H1 (cell line): ENCODE results near the gene EWSR1. TPM values are rescaled to one million over a fixed set of nuclear protein-coding genes. Genes with fewer than 3 reads are reported as not detected.
A peak's percentile ranks its signal among the peaks of the same experiment; 100 is the strongest.
"Not testable (repeated sequence)": the region's sequence is repeated elsewhere in the genome, so short reads cannot be mapped to it uniquely, and the experiment has no call there.

ENCODE experiments used
- CTCF ChIA-PET: fragments of 300-600 bp; sonication (Branson Sonifier 250); formaldehyde crosslinking; loops from one replicate; lab custom pipeline; 2021; ENCODE audit not compliant: partially characterized antibody; lab: Charles Lee
- POLR2A ChIA-PET: fragments of 300-600 bp; sonication (Branson Sonifier 250); formaldehyde crosslinking; loops from one replicate; lab custom pipeline; 2021; ENCODE audit warnings: inconsistent platforms; ENCODE audit not compliant: partially characterized antibody; lab: Charles Lee
- DNase-seq, 2 experiments: peaks; one replicate each; pipeline versions ENCODE4 v3.0.0 to v3.0.0-alpha.2; 2010 to 2022; ENCODE audit warnings: low spot score in 2 of 2, low read depth in 1 of 2, mixed read lengths in 1 of 2
- FAIRE-seq: peaks from 2 replicates; lab custom pipeline; 2011; peaks lifted over from hg19 to GRCh38; lab: Jason Lieb, UNC
- H2AFZ ChIP-seq: 2 replicates; pipeline ENCODE4 v1.8.1; 2012; ENCODE audit warnings: low read length, inconsistent platforms
- H2AK5ac ChIP-seq: 2 replicates; pipeline ENCODE4 v1.6.1; 2013; ENCODE audit warnings: low read depth, low read length
- H2BK120ac ChIP-seq: replicated peaks from 2 replicates; pipeline ENCODE3; 2013; ENCODE audit warnings: low read depth, low read length, inconsistent platforms
- H2BK12ac ChIP-seq: 2 replicates; pipeline ENCODE4 v1.6.1; 2013; ENCODE audit warnings: low read depth, low read length
- H2BK15ac ChIP-seq: 2 replicates; pipeline ENCODE4 v1.6.1; 2013; ENCODE audit warnings: low read length
- H2BK20ac ChIP-seq: 2 replicates; pipeline ENCODE4 v1.6.1; 2013; ENCODE audit warnings: low read length
- H2BK5ac ChIP-seq: 2 replicates; pipeline ENCODE4 v1.6.1; 2013; ENCODE audit warnings: low read depth, low read length
- H3K14ac ChIP-seq: 2 replicates; pipeline ENCODE4 v1.6.1; 2013; ENCODE audit warnings: inconsistent platforms; ENCODE audit not compliant: insufficient read length
- H3K18ac ChIP-seq: 2 replicates; pipeline ENCODE4 v1.6.1; 2013; ENCODE audit warnings: low read length; ENCODE audit errors: extremely low read depth
- H3K23ac ChIP-seq: 2 replicates; pipeline ENCODE4 v1.6.1; 2013; ENCODE audit warnings: inconsistent platforms; ENCODE audit not compliant: insufficient read length
- H3K23me2 ChIP-seq: 2 replicates; pipeline ENCODE4 v1.6.1; 2013; ENCODE audit warnings: low read depth, low read length
- H3K27ac ChIP-seq: 2 replicates; pipeline ENCODE4 v1.6.1; 2011; ENCODE audit warnings: low read depth, low read length, inconsistent platforms
- H3K27me3 ChIP-seq, 4 experiments: replicated peaks in 1 of 4; 1 replicate in 1 of 4; 2 replicates in 3 of 4; pipeline versions ENCODE4 v1.6.1 to v1.8.1; 2011 to 2013; ENCODE audit warnings: low read length in 3 of 4, mild to moderate bottlenecking in 3 of 4, inconsistent platforms in 2 of 4, mixed read lengths in 2 of 4, moderate library complexity in 1 of 4; ENCODE audit not compliant: control insufficient read depth in 3 of 4, insufficient read depth in 3 of 4; ENCODE audit errors: extremely low read depth in 1 of 4
- H3K36me3 ChIP-seq, 4 experiments: 2 replicates each; pipeline versions ENCODE4 v1.6.1 to v1.8.1; 2011 to 2013; ENCODE audit warnings: mild to moderate bottlenecking in 4 of 4, low read length in 3 of 4, moderate library complexity in 2 of 4, control low read depth in 1 of 4, inconsistent platforms in 1 of 4; ENCODE audit not compliant: insufficient read depth in 4 of 4, control insufficient read depth in 2 of 4
- H3K4ac ChIP-seq: replicated peaks from 2 replicates; pipeline ENCODE3; 2013; ENCODE audit warnings: low read length, low read depth, mixed read lengths, inconsistent platforms; ENCODE audit not compliant: insufficient read length
- H3K4me1 ChIP-seq, 4 experiments: replicated peaks in 1 of 4; 1 replicate in 1 of 4; 2 replicates in 3 of 4; pipeline versions ENCODE4 v1.6.1 to v1.8.1; 2011 to 2013; ENCODE audit warnings: low read length in 3 of 4, inconsistent platforms in 2 of 4, mixed read lengths in 1 of 4; ENCODE audit not compliant: insufficient read depth in 4 of 4, control insufficient read depth in 3 of 4
- H3K4me2 ChIP-seq, 2 experiments: 2 replicates each; pipeline versions ENCODE4 v1.6.1 to v1.8.1; 2011 to 2013; ENCODE audit warnings: low read depth in 2 of 2, low read length in 2 of 2, control low read depth in 1 of 2, inconsistent platforms in 1 of 2, mild to moderate bottlenecking in 1 of 2; ENCODE audit not compliant: insufficient read depth in 1 of 2
- H3K4me3 ChIP-seq, 4 experiments: fragments of 200-600, 300-600 bp in 1 of 4; sonication (generic), shearing (Covaris generic), sonication (Bioruptor Twin) in 1 of 4; 2 replicates each; pipeline versions ENCODE4 v1.5.1 to v1.8.1; 2011 to 2016; ENCODE audit warnings: low read length in 4 of 4, low read depth in 3 of 4, control low read depth in 2 of 4, inconsistent platforms in 2 of 4, mild to moderate bottlenecking in 2 of 4, mixed read lengths in 1 of 4, moderate library complexity in 1 of 4; ENCODE audit not compliant: insufficient read depth in 2 of 4; ENCODE audit errors: extremely low read depth in 1 of 4
- H3K56ac ChIP-seq: replicated peaks from 2 replicates; pipeline ENCODE3; 2013; ENCODE audit warnings: low read depth, mild to moderate bottlenecking, mixed read lengths, low read length, inconsistent platforms; ENCODE audit not compliant: insufficient read length
- H3K79me1 ChIP-seq: 2 replicates; pipeline ENCODE4 v1.6.1; 2013; ENCODE audit warnings: low read depth, low read length, control low read depth
- H3K79me2 ChIP-seq, 2 experiments: 2 replicates each; pipeline versions ENCODE4 v1.6.1 to v1.8.1; 2012 to 2013; ENCODE audit warnings: low read length in 2 of 2, mild to moderate bottlenecking in 2 of 2, inconsistent platforms in 1 of 2; ENCODE audit not compliant: insufficient read depth in 2 of 2, control insufficient read depth in 1 of 2
- H3K9ac ChIP-seq, 4 experiments: replicated peaks in 1 of 4; 1 replicate in 1 of 4; 2 replicates in 3 of 4; pipeline versions ENCODE4 v1.6.1 to v1.8.1; 2011 to 2013; ENCODE audit warnings: low read depth in 3 of 4, low read length in 3 of 4, control low read depth in 2 of 4, mild to moderate bottlenecking in 2 of 4, moderate library complexity in 2 of 4, inconsistent platforms in 1 of 4; ENCODE audit errors: extremely low read depth in 1 of 4
- H3K9me3 ChIP-seq, 2 experiments: 2 replicates each; pipeline versions ENCODE4 v1.6.1 to v1.8.1; 2012 to 2013; ENCODE audit warnings: mild to moderate bottlenecking in 2 of 2, moderate library complexity in 2 of 2, control low read depth in 1 of 2, inconsistent platforms in 1 of 2, low read depth in 1 of 2, low read length in 1 of 2, mixed read lengths in 1 of 2; ENCODE audit not compliant: insufficient read depth in 2 of 2
- H4K20me1 ChIP-seq, 2 experiments: replicated peaks in 1 of 2; 2 replicates each; pipeline versions ENCODE3 to v1.8.1; 2011 to 2013; ENCODE audit warnings: inconsistent platforms in 2 of 2, low read length in 2 of 2, mild to moderate bottlenecking in 1 of 2; ENCODE audit not compliant: insufficient read depth in 2 of 2, control insufficient read depth in 1 of 2
- H4K5ac ChIP-seq: 2 replicates; pipeline ENCODE4 v1.6.1; 2013; ENCODE audit warnings: low read length, low read depth, mixed read lengths, inconsistent platforms; ENCODE audit not compliant: insufficient read length
- H4K8ac ChIP-seq: 2 replicates; pipeline ENCODE4 v1.8.0; 2013; ENCODE audit warnings: mild to moderate bottlenecking, moderate library complexity, low read length, inconsistent platforms; ENCODE audit not compliant: insufficient read depth; ENCODE audit errors: extremely low read depth
- H4K91ac ChIP-seq: replicated peaks from 2 replicates; pipeline ENCODE3; 2013; ENCODE audit warnings: low read length, mixed read lengths, inconsistent platforms; ENCODE audit not compliant: insufficient read length
- KDM1A ChIP-seq: fragments of 200-600, 300-600 bp; sonication (generic); IDR thresholded peaks from 2 replicates; pipeline ENCODE4 v1.7.1; 2016; ENCODE audit warnings: mild to moderate bottlenecking, low read length, borderline replicate concordance
- WGBS, 2 experiments: shearing (Covaris generic) in 1 of 2; methylation state at CpG; one replicate each; pipeline versions ENCODE4 v1.1.6 to v1.1.7; 2013 to 2015; ENCODE audit warnings: low lambda C conversion rate in 2 of 2, mixed read lengths in 2 of 2, inconsistent platforms in 1 of 2, low coverage in 1 of 2, missing lambda C conversion rate in 1 of 2; ENCODE audit not compliant: insufficient replicate concordance in 2 of 2, insufficient coverage in 1 of 2, insufficient read length in 1 of 2; ENCODE audit errors: extremely low coverage in 1 of 2, missing lambda C conversion rate in 1 of 2; 5-methylcytosine and 5-hydroxymethylcytosine counted together
- polyA plus RNA-seq, 7 experiments: library from polyadenylated mRNA; depleted of rRNA in 3 of 7; stranded (reverse) in 5 of 7; unstranded in 2 of 7; fragments of >200 nt in 5 of 7; fragments of 200-250 nt in 2 of 7; gene quantifications; 1 replicate in 5 of 7; 2 replicates in 1 of 7; 4 replicates in 1 of 7; pipeline versions ENCODE4 v1.2.1 to v1.2.3, GENCODE V29; 2011 to 2013; ENCODE audit warnings: missing spikeins in 2 of 7, mixed read lengths in 2 of 7
- total RNA-seq: library from RNA; stranded (reverse); fragmentation: NEBNext Ultra II Directional; extraction: Animal tissue kit (Norgen Biotek cat#: 25700); gene quantifications from 2 replicates; pipeline ENCODE4 v1.2.1, GENCODE V29; 2021

The EWSR1 gene
- total and polyA plus RNA-seq, 2 of the 8 experiments (the other 6 are each of a cell fraction or from before 2014, with no cell fraction given), result 387 to 930 TPM

DNA sequence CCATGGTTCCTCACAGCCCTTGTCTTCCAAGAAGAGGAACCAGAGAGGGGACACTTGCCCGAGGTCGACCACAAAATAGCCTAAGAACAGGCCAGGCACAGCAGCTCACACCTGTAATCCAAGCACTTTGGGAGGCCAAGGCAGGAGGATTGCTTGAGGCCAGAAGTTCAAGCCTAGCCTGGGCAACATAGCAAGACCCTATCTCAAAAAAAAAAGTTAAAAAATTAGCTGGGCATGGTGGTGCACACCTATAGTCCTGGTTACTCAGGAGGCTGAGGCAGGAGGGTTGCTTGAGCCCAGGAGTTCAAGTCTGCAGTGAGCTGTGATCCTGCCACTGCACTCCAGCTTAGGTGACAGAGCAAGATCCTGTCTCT, 48.7 kb upstream of the EWSR1 start:
- not testable (repeated sequence) for H3K14ac ChIP-seq, H2BK12ac ChIP-seq, H2BK5ac ChIP-seq, H3K4ac ChIP-seq, H3K36me3 ChIP-seq, H2BK20ac ChIP-seq, H3K27ac ChIP-seq, H3K56ac ChIP-seq, H3K79me1 ChIP-seq, H3K9me3 ChIP-seq, H3K4me2 ChIP-seq, H3K18ac ChIP-seq, H3K23ac ChIP-seq, DNase-seq, H3K9ac ChIP-seq, H3K4me3 ChIP-seq, H3K27me3 ChIP-seq, H4K8ac ChIP-seq, H4K91ac ChIP-seq, H2BK15ac ChIP-seq, FAIRE-seq, H2AFZ ChIP-seq, H4K20me1 ChIP-seq, H2BK120ac ChIP-seq, H4K5ac ChIP-seq, H3K23me2 ChIP-seq, H3K79me2 ChIP-seq, H2AK5ac ChIP-seq
- ChIA-PET CTCF (interaction anchor here (1.0 to 6.5 kb wide), 7 partner anchors 10 to 62 kb away, joined by 3 to 54 read pairs (median 6); partner anchors contain the start of gene EMID1), POLR2A (interaction anchor here (0.6 to 1.7 kb wide), 5 partner anchors 10 to 64 kb away, joined by 3 to 6 read pairs (median 3); partner anchors contain the start of gene EWSR1)
- WGBS, 2 experiments, result 86% methylated on average over 2 of the region's 2 CpGs; no CpG with 5 or more reads in 1 of the 2 experiments
- 0 out of 2 replicates have a peak, but pooled peaks have one; percentile 50 for TF ChIP-seq KDM1A
- peaks cover 0 to 15% (median 8%) of the 10 kb centered on the region in 4 experiments; a peak in 6 of 7 replicates for H3K4me1 ChIP-seq
